NK-92 (cell line): ENCODE measurements around the gene CAPZB.

Source experiments
- DNase-seq: peaks from one replicate; lab custom pipeline; 2025; ENCODE audit not compliant: unreplicated experiment; lab: John Stamatoyannopoulos, UW

CAPZB gene

GRCh38 chr1:19390166-19390850 lies 95.0 kb downstream of the CAPZB start:
- no peak for DNase-seq

GRCh38 chr1:19388980-19389379 lies 96.4 kb downstream of the CAPZB start:
- no peak for DNase-seq

GRCh38 chr1:19387045-19387467 lies 98.3 kb downstream of the CAPZB start:
- no peak for DNase-seq

- DNase-seq: no peak
Measured at GRCh38 chr1:19385869-19386591, 99.3 kb downstream of the CAPZB start.

- no peak for DNase-seq
Measured at GRCh38 chr1:19385221-19385620, 100.1 kb downstream of the CAPZB start.

GRCh38 chr1:19384772-19385187 lies 100.6 kb downstream of the CAPZB start:
- DNase-seq: no peak

- DNase-seq: no peak
Measured at GRCh38 chr1:19384113-19384512, 101.2 kb downstream of the CAPZB start.

- no peak for DNase-seq
Measured at GRCh38 chr1:19382222-19382621, 103.1 kb downstream of the CAPZB start.

- no peak for DNase-seq
Measured at GRCh38 chr1:19381261-19381660, 104.1 kb downstream of the CAPZB start.

GRCh38 chr1:19377812-19378718 lies 107.3 kb downstream of the CAPZB start:
- no peak for DNase-seq

GRCh38 chr1:19376428-19377372 lies 108.6 kb downstream of the CAPZB start:
- no peak for DNase-seq

GRCh38 chr1:19375631-19376400 lies 109.5 kb downstream of the CAPZB start:
- no peak for DNase-seq

- no peak for DNase-seq
Measured at GRCh38 chr1:19374926-19375325, 110.4 kb downstream of the CAPZB start.

GRCh38 chr1:19374083-19374801 lies 111.1 kb downstream of the CAPZB start:
- no peak for DNase-seq

- no peak for DNase-seq
Measured at GRCh38 chr1:19373211-19374082, 111.9 kb downstream of the CAPZB start.

GRCh38 chr1:19372602-19373001 lies 112.7 kb downstream of the CAPZB start:
- DNase-seq: no peak

- no peak for DNase-seq
Measured at GRCh38 chr1:19372136-19372514, 113.2 kb downstream of the CAPZB start.
